UCSD-AML1 (cell line): ENCODE results near the gene LMO1.
A peak's percentile ranks its signal among the peaks of the same experiment; 100 is the strongest.

ENCODE experiments used
- DNase-seq: peaks from one replicate; lab custom pipeline; 2025; ENCODE audit not compliant: unreplicated experiment; lab: John Stamatoyannopoulos, UW

Gene LMO1

GRCh38 chr11:8249482-8249881, 14.2 kb downstream of the LMO1 start:
- no peak for DNase-seq

- DNase-seq: no peak
Measured at GRCh38 chr11:8248786-8249185, 14.9 kb downstream of the LMO1 start.

GRCh38 chr11:8247312-8247711, 16.4 kb downstream of the LMO1 start:
- peak; percentile 70 for DNase-seq

- DNase-seq: no peak
Measured at GRCh38 chr11:8243458-8243857, 20.2 kb downstream of the LMO1 start.

GRCh38 chr11:8242499-8243280, 21.0 kb downstream of the LMO1 start:
- no peak for DNase-seq

GRCh38 chr11:8242118-8242475, 21.6 kb downstream of the LMO1 start:
- no peak for DNase-seq

- DNase-seq: no peak
Measured at GRCh38 chr11:8241373-8242117, 22.1 kb downstream of the LMO1 start.

- DNase-seq: no peak
Measured at GRCh38 chr11:8239536-8240228, 24.0 kb downstream of the LMO1 start.

- no peak for DNase-seq
Measured at GRCh38 chr11:8239040-8239439, 24.6 kb downstream of the LMO1 start.

GRCh38 chr11:8237453-8237852, 26.2 kb downstream of the LMO1 start:
- no peak for DNase-seq

GRCh38 chr11:8235925-8236324, 27.8 kb downstream of the LMO1 start:
- DNase-seq: no peak

GRCh38 chr11:8234910-8235309, 28.8 kb downstream of the LMO1 start:
- no peak for DNase-seq

GRCh38 chr11:8234425-8234821, 29.3 kb downstream of the LMO1 start:
- no peak for DNase-seq

- no peak for DNase-seq
Measured at GRCh38 chr11:8233691-8234424, 29.8 kb downstream of the LMO1 start.

GRCh38 chr11:8232849-8233606, 30.6 kb downstream of the LMO1 start:
- no peak for DNase-seq

GRCh38 chr11:8232414-8232813, 31.3 kb downstream of the LMO1 start:
- no peak for DNase-seq

- DNase-seq: no peak
Measured at GRCh38 chr11:8231979-8232378, 31.7 kb downstream of the LMO1 start.

GRCh38 chr11:8230921-8231847, 32.5 kb downstream of the LMO1 start:
- no peak for DNase-seq

GRCh38 chr11:8230178-8230859, 33.4 kb downstream of the LMO1 start:
- no peak for DNase-seq
